Ishikawa (cell line): Measurements from ENCODE around the gene SNRNP25.

ENCODE experiments used
- CEBPB ChIP-seq: IDR thresholded peaks from 2 replicates; pipeline ENCODE4 v1.6.1; 2012
- CREB1 ChIP-seq: IDR thresholded peaks from 2 replicates; pipeline ENCODE4 v1.6.1; 2012; ENCODE audit warnings: low read depth
- EGR1 ChIP-seq: IDR thresholded peaks from 2 replicates; pipeline ENCODE4 v1.6.1; 2012
- EP300 ChIP-seq: IDR thresholded peaks from 2 replicates; pipeline ENCODE4 v1.6.1; 2012; ENCODE audit warnings: borderline replicate concordance
- FOXM1 ChIP-seq: IDR thresholded peaks from 2 replicates; pipeline ENCODE4 v1.6.1; 2012; ENCODE audit warnings: low read depth, borderline replicate concordance
- RAD21 ChIP-seq: IDR thresholded peaks from 2 replicates; pipeline ENCODE4 v1.6.1; 2012; ENCODE audit warnings: low read depth
- TAF1 ChIP-seq: IDR thresholded peaks from 2 replicates; pipeline ENCODE4 v1.6.1; 2012; ENCODE audit warnings: low read depth, mild to moderate bottlenecking
- TCF12 ChIP-seq: IDR thresholded peaks from 2 replicates; pipeline ENCODE4 v1.6.1; 2012; ENCODE audit warnings: low read depth
- TEAD4 ChIP-seq: IDR thresholded peaks from 2 replicates; pipeline ENCODE4 v1.6.1; 2012
- TF ChIP-seq, protein P1 (sequence below): IDR thresholded peaks from 2 replicates; pipeline ENCODE4 v1.6.1; 2012; ENCODE audit warnings: low read depth, mild to moderate bottlenecking
- TF ChIP-seq, protein P2 (sequence below): IDR thresholded peaks from 2 replicates; pipeline ENCODE4 v1.6.1; 2012
- TF ChIP-seq, protein P3 (sequence below): IDR thresholded peaks from 2 replicates; pipeline ENCODE4 v1.6.1; 2012

DNA sequence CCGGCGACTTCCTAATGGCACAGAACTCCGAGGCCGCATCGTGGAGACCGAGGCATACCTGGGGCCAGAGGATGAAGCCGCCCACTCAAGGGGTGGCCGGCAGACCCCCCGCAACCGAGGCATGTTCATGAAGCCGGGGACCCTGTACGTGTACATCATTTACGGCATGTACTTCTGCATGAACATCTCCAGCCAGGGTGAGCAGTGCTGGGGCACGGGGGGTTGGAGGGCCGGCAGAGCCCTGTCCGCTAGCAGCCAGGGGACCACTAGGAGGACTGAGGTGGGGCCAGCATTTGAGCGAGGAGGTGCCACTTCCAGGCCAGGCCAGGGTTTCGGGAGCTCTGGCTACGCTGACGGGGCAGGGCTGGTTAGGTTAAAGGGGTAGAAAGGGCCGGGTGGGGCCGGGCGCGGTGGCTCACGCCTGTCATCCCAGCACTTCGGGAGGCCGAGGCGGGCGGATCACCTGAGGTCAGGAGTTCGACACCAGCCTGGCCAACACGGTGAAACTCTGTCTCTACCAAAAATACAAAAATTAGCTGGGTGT, 29.5 kb downstream of the SNRNP25 start:
- TF ChIP-seq TAF1 = no peak
- TF ChIP-seq CEBPB = no peak
- no peak for TF ChIP-seq RAD21
- TF ChIP-seq, protein P1, sequence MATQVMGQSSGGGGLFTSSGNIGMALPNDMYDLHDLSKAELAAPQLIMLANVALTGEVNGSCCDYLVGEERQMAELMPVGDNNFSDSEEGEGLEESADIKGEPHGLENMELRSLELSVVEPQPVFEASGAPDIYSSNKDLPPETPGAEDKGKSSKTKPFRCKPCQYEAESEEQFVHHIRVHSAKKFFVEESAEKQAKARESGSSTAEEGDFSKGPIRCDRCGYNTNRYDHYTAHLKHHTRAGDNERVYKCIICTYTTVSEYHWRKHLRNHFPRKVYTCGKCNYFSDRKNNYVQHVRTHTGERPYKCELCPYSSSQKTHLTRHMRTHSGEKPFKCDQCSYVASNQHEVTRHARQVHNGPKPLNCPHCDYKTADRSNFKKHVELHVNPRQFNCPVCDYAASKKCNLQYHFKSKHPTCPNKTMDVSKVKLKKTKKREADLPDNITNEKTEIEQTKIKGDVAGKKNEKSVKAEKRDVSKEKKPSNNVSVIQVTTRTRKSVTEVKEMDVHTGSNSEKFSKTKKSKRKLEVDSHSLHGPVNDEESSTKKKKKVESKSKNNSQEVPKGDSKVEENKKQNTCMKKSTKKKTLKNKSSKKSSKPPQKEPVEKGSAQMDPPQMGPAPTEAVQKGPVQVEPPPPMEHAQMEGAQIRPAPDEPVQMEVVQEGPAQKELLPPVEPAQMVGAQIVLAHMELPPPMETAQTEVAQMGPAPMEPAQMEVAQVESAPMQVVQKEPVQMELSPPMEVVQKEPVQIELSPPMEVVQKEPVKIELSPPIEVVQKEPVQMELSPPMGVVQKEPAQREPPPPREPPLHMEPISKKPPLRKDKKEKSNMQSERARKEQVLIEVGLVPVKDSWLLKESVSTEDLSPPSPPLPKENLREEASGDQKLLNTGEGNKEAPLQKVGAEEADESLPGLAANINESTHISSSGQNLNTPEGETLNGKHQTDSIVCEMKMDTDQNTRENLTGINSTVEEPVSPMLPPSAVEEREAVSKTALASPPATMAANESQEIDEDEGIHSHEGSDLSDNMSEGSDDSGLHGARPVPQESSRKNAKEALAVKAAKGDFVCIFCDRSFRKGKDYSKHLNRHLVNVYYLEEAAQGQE = no peak
- TF ChIP-seq CREB1 = no peak
- TF ChIP-seq, protein P2, sequence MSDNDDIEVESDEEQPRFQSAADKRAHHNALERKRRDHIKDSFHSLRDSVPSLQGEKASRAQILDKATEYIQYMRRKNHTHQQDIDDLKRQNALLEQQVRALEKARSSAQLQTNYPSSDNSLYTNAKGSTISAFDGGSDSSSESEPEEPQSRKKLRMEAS = no peak
- no peak for TF ChIP-seq EP300
- TF ChIP-seq TCF12 = no peak
- TF ChIP-seq, protein P3, sequence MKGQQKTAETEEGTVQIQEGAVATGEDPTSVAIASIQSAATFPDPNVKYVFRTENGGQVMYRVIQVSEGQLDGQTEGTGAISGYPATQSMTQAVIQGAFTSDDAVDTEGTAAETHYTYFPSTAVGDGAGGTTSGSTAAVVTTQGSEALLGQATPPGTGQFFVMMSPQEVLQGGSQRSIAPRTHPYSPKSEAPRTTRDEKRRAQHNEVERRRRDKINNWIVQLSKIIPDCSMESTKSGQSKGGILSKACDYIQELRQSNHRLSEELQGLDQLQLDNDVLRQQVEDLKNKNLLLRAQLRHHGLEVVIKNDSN = no peak
- TF ChIP-seq EGR1 = no peak
- TF ChIP-seq TEAD4 = no peak
- TF ChIP-seq FOXM1 = no peak
